HG03196 (cell line): ENCODE data around the gene VLDLR.
A peak's percentile ranks its signal among the peaks of the same experiment; 100 is the strongest.

Source experiments
- ATAC-seq: cut with Tn5 transposase; IDR thresholded peaks from one replicate; pipeline ENCODE4 v1.9.1; 2021; ENCODE audit not compliant: unreplicated experiment

Gene VLDLR

GRCh38 chr9:2620919-2621721 lies 467 bp upstream of the VLDLR start:
- ATAC-seq = peak; percentile 45

GRCh38 chr9:2622461-2623287 lies 1.1 kb downstream of the VLDLR start:
- peak; percentile 32 for ATAC-seq

GRCh38 chr9:2623288-2624050 lies 1.9 kb downstream of the VLDLR start:
- ATAC-seq = no peak

- no peak for ATAC-seq
Measured at GRCh38 chr9:2624051-2624682, 2.6 kb downstream of the VLDLR start.

GRCh38 chr9:2625427-2625826 lies 3.8 kb downstream of the VLDLR start:
- no peak for ATAC-seq

GRCh38 chr9:2628919-2629318 lies 7.3 kb downstream of the VLDLR start:
- ATAC-seq = no peak

GRCh38 chr9:2630158-2630557 lies 8.6 kb downstream of the VLDLR start:
- no peak for ATAC-seq

- ATAC-seq = no peak
Measured at GRCh38 chr9:2631263-2631662, 9.7 kb downstream of the VLDLR start.

- ATAC-seq = no peak
Measured at GRCh38 chr9:2634153-2634552, 12.6 kb downstream of the VLDLR start.

GRCh38 chr9:2634818-2635217 lies 13.2 kb downstream of the VLDLR start:
- ATAC-seq = no peak

- no peak for ATAC-seq
Measured at GRCh38 chr9:2635922-2636321, 14.3 kb downstream of the VLDLR start.

GRCh38 chr9:2637390-2637789 lies 15.8 kb downstream of the VLDLR start:
- ATAC-seq = no peak

GRCh38 chr9:2638871-2639673 lies 17.5 kb downstream of the VLDLR start:
- ATAC-seq = peak; percentile 68

GRCh38 chr9:2639786-2640185 lies 18.2 kb downstream of the VLDLR start:
- no peak for ATAC-seq

- no peak for ATAC-seq
Measured at GRCh38 chr9:2640570-2640969, 19.0 kb downstream of the VLDLR start.

GRCh38 chr9:2641033-2641432 lies 19.4 kb downstream of the VLDLR start:
- ATAC-seq = no peak

- no peak for ATAC-seq
Measured at GRCh38 chr9:2642068-2642467, 20.5 kb downstream of the VLDLR start.

- ATAC-seq = no peak
Measured at GRCh38 chr9:2645569-2645968, 24.0 kb downstream of the VLDLR start.

GRCh38 chr9:2655411-2655901 lies 33.9 kb downstream of the VLDLR start:
- ATAC-seq = peak; percentile 45

- ATAC-seq = no peak
Measured at GRCh38 chr9:2657427-2657826, 35.8 kb downstream of the VLDLR start.
